ENCODE results near the gene DCHS2.

The DCHS2 gene

DNA sequence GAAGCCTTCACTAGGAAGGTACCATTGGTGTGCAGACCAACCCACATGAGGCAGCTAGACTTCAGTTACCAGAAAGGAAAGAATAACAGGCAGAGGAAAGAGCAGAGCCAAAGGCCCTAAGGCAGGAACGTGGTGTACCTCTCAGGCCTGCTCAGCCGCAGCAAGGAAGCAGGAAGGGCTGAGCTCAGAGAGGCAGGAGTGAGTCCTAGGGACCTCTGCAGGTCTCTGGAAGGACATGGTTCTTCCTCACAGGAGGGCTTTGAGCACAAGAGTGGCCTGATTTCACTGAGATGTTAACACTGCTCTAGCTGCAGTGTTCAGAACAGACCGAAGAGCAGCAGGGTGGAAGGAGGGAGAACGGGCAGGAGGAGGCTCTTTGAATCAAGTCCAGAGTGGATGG lies 124.6 kb downstream of the DCHS2 start:
- no peak for DNase-seq

DNA sequence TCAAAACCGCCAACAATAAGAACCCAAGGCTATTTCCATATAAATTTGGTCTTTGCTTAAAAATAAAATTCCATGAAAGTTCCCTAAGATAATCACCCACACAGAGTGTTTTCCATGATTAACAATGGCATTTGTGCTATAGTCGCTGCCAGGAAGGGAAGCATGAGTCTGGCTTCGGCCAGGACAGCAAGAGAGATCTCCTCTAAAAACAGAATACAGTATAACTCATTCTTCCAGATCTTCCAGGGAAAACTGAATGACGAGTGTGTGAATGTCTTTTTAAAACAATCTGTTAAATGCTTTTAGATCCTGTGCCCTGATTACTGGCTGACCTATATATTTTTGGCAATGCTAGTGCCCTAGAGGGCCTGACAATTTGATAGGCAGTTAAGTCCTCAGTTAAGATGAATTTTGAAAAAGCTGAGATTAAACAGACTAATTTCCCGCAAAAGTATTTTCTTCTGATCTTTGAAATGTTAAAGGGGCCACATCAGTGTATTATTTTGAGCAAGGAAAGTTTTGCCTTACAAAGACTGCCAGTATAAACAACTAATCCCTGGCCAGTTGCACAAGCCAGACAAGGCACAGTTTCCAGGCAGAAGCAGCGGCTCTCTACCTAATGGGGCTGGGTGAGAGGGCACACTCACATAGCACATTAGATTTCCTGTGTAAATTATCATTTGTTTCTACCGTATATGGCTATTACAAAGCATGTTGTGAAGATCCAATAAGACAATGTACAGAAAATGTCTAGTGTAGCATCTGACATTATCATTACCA lies 127.3 kb downstream of the DCHS2 start:
- DNase-seq: no peak

DNA sequence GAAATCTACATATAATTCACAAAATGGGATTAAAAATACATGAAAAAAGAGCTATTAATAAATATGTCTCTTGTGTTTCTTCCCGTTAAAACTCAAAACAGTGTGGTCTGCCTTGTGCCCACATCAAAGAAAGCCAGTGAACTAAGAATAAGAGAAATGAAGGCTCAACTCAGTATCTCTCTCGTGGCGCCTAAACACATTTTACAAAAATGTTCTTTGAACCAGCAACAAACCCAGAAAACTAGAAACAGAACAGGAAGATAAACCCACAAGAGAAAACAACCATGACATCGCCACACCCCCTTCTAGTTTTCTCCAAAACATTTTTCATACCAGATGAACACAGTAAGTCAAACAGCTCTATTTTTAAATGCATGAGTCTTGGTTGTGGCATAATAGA lies 130.1 kb downstream of the DCHS2 start:
- no peak for DNase-seq

DNA sequence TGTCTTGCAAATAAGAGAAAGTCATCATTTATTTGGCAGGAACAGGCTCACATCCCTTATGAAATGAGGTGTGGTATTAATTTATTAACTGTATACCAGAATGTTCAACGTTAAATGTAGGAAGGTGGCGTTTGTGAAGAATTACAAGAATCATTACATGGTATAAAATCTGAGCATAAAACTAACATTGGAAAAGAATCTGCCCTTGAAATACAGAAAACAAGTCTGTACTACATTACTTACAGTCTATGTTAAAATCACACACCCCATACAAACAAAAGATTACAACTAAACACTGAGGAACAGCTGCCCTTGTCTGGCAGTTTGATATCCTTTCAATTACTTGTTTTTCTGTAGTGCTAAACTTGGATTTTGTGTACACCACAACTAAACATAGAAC lies 131.1 kb downstream of the DCHS2 start:
- DNase-seq: no peak

DNA sequence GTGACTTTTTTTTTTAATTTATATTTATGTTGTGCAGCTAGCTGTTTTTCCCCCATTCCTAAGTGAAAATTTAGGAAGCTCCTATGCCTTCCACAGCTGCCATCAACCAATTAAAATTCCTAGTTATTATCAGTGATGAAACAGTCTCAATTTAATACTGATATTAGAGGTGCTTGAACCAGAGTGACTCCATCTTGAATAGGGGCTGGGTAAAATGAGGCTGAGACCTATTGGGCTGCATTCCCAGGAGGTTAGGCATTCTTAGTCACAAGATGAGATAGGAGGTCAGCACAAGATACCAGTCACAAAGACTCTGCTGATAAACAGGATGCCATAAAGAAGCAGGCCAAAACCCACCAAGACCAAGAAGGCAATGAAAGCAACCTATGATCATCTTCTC lies 136.7 kb downstream of the DCHS2 start:
- no peak for DNase-seq

DNA sequence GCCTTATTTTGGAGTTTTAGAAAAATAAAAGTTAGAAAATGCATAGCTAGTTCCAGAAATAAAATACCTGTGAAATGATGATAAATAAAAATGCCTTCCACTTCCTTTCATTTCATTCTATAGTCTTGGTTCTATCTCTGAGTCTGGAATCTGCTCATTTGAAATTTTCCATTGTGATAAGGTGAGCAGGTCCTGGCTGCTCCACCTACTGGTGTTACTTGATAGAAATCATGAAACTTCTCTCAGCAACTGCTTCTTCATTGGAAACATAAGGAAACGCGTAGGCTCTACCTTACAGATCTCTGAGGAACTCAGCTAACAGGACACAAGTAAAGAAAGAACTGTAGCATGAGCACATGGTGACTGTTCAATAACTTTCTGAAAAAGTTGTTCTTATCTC lies 141.8 kb downstream of the DCHS2 start:
- DNase-seq: no peak

DNA sequence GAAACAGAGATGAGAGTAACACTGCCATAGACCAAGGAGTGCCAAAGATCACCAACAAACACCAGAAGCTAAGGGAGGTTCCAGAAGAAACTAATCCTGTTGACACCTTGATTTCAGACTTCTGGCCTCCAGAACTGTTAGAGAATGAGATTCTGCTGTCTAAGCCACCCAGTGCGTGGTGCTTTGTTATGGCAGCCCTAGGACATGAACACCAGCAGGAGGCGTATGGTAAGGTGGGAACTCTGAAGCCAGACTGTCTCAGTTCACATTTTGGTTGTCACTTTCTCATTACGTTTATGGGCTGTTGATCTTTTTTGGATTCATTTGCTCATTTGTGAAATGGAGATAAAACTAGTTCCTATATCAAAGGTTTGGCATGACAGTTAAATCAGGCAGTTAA lies 142.9 kb downstream of the DCHS2 start:
- no peak for DNase-seq

DNA sequence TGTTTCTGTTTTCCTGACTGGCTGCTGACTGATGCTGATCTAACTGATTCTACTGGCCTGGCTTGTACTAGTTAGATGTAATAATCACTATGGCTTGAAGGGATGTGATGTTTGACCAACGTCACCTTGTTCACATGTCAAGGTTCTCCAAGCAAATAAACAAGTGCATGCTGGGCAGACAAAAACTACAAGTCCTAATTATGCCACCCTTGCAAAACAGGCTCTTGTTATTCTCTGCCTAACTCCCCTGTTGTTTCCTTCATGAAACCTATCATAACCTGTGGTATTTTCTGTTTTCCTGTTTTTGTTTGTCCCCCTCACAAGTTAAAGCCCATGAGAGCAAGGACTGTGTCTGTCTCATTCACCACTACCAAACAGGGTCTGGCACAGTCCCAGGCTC lies 146.2 kb downstream of the DCHS2 start:
- DNase-seq: no peak

DNA sequence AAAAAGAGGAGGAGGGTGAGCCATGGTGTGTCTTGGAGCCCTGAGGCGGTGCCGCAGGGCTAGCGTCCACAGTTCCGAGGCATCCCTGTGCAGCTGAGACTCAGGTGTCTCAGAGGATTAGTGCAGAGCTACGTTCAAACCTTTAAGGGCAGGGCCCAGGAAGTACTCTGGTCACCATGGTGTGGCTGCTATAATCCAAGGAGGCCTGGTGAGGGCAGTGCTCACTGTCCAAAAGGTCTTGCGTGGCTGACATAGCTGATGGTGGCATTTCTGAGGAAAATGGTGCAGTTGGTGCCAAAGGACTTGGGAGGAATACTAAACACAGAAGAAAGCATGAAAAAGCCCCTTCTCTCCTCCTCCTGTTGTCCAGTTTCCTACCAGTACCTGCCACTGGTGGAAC lies 146.9 kb downstream of the DCHS2 start:
- DNase-seq: no peak

DNA sequence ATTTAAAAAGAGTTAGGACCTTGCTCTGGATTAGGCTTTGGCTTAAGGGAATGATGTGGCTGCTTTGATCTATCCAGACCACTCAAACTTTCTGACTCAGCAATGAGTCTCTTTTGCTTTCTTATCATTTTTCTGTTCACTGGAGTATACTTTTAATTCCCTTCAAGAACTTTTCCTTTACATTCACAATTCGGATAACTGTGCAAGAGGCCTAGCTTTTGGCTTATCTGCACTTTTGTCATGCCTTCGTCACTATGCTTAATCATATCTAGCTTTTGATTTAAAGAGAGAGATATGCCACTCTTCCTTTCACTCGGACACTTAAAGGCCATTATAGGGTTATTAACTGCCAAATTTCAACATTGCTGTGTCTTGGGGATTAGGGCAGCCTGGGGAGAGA lies 147.9 kb downstream of the DCHS2 start:
- no peak for DNase-seq

DNA sequence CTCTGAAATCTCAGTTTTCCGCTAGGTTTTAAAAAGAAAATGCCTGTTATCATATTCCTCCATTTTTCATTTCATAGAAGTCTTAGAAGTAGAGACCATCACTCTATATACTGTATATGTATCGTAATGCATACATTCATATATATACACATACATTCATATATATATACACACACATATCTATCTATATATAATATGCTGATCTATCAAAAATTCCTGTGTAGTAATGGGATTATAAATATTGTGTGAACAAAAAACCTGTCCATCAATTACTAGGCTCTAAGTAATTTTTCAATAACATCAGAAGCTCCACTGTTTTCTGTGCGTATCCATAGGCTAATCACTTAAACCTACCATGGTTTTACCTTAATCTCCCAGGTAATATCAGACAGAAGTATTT lies 150.2 kb downstream of the DCHS2 start:
- no peak for DNase-seq

DNA sequence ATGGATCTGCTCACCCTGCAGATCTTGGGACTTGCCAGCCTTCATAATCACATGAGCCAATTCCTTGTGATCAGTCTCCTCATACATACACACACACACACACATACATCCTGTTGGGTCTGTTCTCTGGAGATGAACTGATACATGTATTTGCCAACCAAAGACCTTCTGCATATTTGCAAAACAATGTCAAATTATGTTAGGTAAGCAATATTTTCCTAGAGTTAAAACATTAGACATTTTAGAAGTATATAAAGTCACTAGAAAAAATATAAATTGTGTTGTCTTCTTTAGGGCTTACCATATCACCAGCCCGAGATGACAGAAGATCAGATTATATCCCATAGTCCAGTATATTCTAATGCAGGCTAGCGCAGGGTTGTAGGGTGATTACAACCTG lies 156.0 kb downstream of the DCHS2 start:
- DNase-seq: no peak

DNA sequence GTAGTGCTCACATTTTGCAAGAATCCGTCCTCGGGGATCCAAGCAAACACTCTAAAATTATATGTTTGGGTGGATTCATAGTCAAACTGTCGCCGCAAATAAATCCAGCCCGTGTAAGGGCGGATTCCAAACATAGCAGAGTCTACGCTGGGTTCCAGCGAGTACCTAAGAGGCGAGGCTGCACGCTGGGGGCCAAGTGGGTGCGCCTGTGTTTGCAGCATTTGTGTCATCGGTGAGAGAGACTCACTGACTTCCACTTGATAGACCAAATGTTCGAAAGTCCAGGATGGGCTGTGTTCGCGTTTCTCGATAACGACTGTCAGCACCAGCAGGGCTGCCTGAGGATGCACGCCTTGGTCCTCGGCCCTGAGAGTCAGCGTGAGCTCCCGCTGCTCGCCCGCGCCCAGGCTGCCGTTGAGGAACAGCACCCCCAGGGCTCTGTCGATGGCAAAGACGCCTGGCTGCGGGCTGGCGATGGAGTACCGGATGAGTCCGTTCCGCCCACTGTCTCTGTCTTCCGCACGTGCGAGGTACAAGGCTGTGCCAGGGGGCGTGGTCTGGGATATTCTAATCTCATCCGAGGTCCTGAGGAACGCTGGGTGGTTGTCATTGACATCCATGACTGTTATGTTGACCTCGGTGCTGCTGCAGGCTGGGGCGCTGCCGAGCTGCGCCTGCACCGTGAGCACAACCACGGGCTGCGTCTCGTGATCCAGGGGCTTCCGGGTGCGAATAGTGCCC lies 158.7 kb downstream of the DCHS2 start:
- DNase-seq: peak; percentile 26

DNA sequence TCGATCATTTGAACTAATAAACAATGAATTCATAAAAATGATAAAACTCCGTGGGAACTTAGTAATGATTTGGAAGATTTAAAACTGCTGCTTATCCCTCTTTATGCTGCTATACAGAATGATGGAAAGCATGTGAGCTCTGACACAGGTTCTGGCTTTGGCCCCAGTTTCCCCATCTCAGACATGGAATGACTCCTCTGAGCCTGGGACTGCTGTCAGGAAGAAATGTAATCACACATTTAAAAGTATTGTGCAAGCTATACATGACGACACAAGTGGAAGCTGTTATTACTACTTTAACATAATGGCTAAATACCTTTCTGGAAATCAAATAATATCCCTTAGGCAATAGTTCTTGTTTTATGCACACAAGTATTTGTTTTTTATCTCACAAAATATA lies 161.7 kb downstream of the DCHS2 start:
- no peak for DNase-seq

DNA sequence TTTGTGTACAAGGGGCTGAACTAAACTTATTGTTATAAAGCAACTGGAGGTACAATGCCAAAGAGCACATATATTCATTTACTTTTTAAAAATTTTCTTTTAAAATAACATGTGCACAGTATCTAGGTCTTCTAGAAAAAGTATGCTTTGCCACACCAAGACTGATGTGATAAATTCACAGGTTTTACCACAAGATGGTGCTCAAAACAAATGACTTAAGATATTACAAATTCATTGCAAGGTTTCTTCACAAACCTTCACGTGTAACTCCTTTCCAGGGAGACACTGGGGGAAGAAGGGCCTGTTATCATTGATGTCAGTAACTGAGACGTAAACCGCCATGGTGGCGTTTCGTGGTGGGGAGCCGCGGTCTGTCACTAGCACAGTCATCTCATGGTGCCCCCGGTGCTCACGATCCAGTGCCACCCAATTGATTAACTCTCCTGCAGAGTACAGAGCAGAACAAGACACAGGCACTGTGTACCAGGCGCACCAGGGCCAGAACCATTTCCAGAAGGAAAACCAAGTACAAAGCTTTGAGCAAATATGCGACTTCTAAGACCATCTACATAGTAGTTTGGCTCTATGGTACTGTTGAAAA lies 162.2 kb downstream of the DCHS2 start:
- DNase-seq: no peak

DNA sequence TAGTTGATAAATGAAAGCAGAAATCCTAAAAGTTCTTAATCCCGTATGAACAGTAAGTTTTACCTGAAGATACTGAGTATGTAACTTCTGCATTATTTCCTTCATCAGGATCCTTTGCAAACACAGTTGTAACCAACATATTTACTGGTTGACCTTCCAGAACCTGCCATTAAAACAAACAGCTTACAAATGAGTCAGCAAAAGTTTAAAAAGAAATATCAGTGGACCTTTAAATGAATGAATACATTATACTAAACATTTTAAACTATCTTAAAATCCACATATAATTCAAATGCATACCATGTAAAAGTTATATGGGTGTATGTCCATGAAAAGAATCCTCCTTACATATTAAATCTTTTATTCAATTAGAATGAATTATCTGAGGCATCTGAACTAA lies 163.6 kb downstream of the DCHS2 start:
- DNase-seq: no peak

DNA sequence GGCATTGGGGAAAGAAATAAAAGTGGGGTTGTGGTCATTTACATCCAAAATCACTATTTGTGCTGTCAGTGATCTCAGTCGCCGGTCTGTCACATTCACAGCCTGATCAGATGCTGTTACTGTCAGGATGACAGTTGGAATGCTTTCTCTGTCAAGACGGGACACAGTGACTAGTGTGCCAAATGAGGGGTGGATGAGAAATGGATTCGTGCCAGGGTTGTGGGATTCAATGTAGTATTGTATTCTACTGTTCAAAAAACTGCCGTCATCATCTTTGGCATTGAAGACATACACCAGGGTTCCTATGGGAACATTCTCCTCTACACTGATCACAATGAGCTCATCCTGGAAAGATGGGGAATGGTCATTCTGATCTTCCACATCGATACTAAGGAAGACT lies 171.1 kb downstream of the DCHS2 start:
- DNase-seq: no peak

DNA sequence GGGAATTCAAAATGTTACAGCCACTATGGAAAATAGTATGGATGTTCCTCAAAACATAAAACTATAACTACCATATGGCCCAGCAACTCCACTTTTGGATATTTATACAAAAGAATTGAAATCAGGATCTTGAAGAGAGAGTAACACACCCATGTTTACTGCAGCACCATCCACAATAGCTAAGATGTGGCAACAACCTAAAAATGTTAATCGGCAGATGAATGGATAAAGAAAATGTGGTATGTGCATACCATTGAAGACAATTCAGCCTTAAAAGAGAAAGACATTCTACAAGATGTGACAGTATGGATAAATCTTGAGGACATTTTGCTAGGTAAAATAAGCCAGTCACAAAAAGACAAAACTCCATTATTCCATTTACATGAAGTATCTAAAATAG lies 171.9 kb downstream of the DCHS2 start:
- no peak for DNase-seq

DNA sequence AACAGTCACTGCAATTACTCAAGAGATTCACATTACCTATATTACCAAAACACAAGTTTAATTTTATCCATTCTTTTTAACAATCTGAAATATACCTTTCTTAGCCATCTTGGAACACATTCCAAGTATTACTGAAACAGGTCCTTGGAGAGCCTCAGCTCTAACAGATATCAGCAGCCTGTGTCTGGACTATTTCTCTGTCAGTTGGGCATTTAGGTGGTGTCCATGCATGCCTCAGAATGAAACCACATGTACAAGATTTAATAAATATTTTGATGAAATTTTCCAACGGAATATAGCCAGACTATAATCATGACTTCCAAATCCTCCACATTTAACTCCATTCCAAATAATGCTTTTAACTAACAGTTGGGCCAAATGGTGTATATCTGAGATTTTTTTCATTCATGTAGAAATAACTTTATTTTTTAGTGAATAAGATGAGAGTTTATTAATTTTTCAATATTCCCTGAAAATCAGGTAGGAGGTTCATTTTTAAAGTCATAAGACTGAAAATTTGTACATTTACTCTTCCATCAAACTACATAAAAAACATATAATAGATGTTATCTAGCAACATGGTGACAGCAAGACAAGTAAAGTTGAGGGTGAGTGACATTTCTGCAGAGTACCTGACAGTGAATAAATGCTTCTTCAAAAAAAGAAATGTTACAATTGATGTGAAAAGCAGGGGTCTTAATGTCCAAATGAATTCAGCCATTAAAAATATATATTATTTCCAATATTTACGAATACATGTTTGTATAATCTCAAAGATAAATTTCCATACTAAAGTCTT lies 174.2 kb downstream of the DCHS2 start:
- DNase-seq: no peak

DNA sequence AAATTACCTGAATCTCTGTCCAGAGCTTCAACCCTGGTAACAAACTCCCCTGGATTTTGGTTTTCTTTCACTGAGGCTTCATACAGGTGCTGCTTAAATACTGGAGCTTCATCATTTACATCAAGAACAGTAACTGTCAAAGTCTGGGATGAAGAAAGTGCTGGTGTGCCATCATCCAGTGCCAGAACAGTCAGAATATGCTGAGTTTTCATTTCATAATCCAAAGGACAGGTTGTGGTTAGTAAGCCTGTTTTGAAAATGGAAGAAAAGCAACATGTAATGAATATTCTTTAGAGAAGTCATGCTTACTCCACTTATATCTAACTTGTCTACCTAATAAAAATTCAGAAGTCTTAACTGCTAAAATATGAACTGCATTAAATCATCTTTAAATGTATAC lies 175.9 kb downstream of the DCHS2 start:
- DNase-seq: no peak

DNA sequence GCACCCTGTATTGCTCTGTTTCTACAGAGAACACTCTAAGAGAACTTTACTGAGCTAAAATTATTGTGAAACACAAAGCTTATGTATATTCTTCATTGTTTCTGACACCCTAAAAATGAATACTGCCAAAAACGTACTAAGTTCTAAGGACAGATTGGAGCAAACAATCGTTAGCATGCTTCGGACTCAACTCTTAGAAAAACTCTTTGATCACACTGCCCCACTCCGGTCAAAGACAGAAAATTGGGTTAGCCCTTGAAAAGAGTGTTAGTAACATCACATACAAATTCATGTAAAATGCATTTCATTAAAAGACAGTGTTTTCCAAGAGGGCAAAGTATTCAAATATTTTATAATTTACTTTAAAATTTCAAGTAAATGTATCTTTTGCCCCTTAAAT lies 177.4 kb downstream of the DCHS2 start:
- peak; percentile 22 for DNase-seq

DNA sequence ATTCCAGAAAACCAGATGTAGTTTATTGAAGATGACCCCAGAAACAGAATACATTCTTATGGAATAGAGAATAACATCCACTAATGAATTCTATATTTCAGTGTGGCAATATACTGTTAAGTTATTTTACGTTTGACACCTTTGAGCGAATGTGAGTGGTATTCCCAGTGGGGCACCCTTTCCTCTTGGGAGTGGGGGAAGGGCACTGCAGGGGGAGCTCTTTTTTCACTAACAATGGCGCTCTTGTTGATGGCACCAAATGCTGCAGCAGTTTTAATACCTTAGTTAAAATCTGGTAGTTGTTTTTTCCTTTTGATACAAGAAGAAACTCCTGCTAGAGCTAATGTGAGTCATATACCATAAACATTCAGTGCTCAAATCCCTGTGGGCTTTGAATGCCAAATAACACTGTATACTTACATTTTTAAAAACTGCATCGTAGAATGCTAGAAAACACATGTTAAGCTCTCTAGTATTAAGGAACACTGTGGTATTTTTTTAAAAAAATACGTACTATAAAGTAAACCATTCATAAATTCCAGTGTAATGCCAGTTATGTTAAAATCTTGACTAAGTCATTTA lies 178.5 kb downstream of the DCHS2 start:
- DNase-seq: no peak

DNA sequence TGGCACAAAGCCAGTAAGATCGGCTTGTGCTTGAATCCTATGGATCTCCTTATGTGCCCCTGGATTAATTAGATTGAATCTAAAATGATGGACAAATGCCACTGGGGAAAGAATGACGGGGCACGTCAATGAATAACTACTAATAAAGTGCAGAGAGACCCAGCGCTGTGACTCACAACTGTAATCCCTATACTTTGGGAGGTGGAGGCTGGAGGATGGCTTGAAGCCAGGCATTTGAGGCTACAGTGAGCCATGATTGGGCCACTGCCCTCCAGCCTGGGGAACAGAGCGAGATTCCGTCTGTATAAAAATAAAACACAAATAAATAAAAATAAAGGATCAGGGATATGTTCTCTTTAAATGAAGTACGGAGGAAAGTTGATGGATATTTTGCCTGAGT lies 179.4 kb downstream of the DCHS2 start:
- no peak for DNase-seq
